OCI-LY7 (cell line): Measurements from ENCODE around the gene KDM3B.

Experiments used
- CTCF ChIP-seq: fragments of 200-600 bp; sonication (generic); conservative IDR thresholded peaks from 2 replicates; pipeline ENCODE4 v1.5.1; 2014; ENCODE audit warnings: mild to moderate bottlenecking, antibody characterized with exemption, low read length, moderate library complexity, mixed read lengths
- EZH2phosphoT487 ChIP-seq: fragments of 200-600 bp; sonication (generic); IDR thresholded peaks from 2 replicates; pipeline ENCODE4 v1.6.1; 2018; ENCODE audit warnings: low read depth, borderline replicate concordance, mild to moderate bottlenecking, mixed run types, antibody characterized with exemption, low read length, moderate library complexity, mixed read lengths

- TF ChIP-seq CTCF, result no peak
- no peak for TF ChIP-seq EZH2phosphoT487
Observed at GRCh38 chr5:138315751-138316278, 36.7 kb upstream of the KDM3B start.
